ENCODE results near the gene DOHH. TPM values are rescaled to one million over a fixed set of nuclear protein-coding genes. Genes with fewer than 3 reads are reported as not detected.

DOHH gene
- total RNA-seq, 1 donor from 2014 or later = 13.6 TPM

- no peak for ATAC-seq (ENCODE audit: low read depth)
Measured at GRCh38 chr19:3535563-3535965, 35.1 kb upstream of the DOHH start.

GRCh38 chr19:3535235-3535535 lies 34.7 kb upstream of the DOHH start:
- intact Hi-C loops (cut with micrococcal nuclease) = no loop called here
- H3K27ac Mint-ChIP-seq = no peak overlapping the region
- POLR2A ChIA-PET = interaction anchor here (0.5 kb wide), 1 partner anchor 54 kb away, joined by 3 read pairs; no protein-coding TSS in a partner anchor
- TF ChIP-seq CTCF (IDR thresholded peaks at IDR 0.05) = no peak
- CTCF ChIA-PET = no interaction called here
- no peaks in the 10 kb centered on the region for H3K27me3 Mint-ChIP-seq
- ATAC-seq (ENCODE audit: low read depth) (no peak), DNase-seq (no peak)
- no peaks in the 10 kb centered on the region for H3K4me1 Mint-ChIP-seq
- no peak overlapping the region for H3K4me3 Mint-ChIP-seq
- no peaks in the 10 kb centered on the region for H3K9me3 Mint-ChIP-seq
- peaks cover 49% of the 10 kb centered on the region for H3K36me3 Mint-ChIP-seq (ENCODE audit: low read depth)

More at GRCh38 chr19:3535563-3535965, 35.1 kb upstream of the DOHH start:
- no peak overlapping the region for H3K27ac Mint-ChIP-seq
- ChIA-PET CTCF (no interaction called here), POLR2A (no interaction called here)
- H3K9me3 Mint-ChIP-seq = no peaks in the 10 kb centered on the region
- intact Hi-C loops (cut with micrococcal nuclease) = no loop called here
- TF ChIP-seq CTCF (IDR thresholded peaks at IDR 0.05) = no peak
- H3K27me3 Mint-ChIP-seq = no peaks in the 10 kb centered on the region
- DNase-seq = no peak
- peaks cover 49% of the 10 kb centered on the region for H3K36me3 Mint-ChIP-seq (ENCODE audit: low read depth)
- no peak overlapping the region for H3K4me3 Mint-ChIP-seq
- H3K4me1 Mint-ChIP-seq = no peaks in the 10 kb centered on the region

- Mint-ChIP-seq H3K36me3 (ENCODE audit: low read depth) (peaks cover 46% of the 10 kb centered on the region), H3K27me3 (no peaks in the 10 kb centered on the region), H3K4me1 (no peaks in the 10 kb centered on the region), H3K9me3 (no peaks in the 10 kb centered on the region), H3K4me3 (no peak overlapping the region), H3K27ac (no peak overlapping the region)
- DNase-seq (no peak), ATAC-seq (ENCODE audit: low read depth) (no peak)
- ChIA-PET CTCF (no interaction called here), POLR2A (interaction anchor here (0.5 kb wide), 1 partner anchor 54 kb away, joined by 3 read pairs; no protein-coding TSS in a partner anchor)
- intact Hi-C loops (cut with micrococcal nuclease) = no loop called here
- TF ChIP-seq CTCF (IDR thresholded peaks at IDR 0.05) = no peak
Measured at GRCh38 chr19:3534375-3535234, 34.1 kb upstream of the DOHH start.

DNA sequence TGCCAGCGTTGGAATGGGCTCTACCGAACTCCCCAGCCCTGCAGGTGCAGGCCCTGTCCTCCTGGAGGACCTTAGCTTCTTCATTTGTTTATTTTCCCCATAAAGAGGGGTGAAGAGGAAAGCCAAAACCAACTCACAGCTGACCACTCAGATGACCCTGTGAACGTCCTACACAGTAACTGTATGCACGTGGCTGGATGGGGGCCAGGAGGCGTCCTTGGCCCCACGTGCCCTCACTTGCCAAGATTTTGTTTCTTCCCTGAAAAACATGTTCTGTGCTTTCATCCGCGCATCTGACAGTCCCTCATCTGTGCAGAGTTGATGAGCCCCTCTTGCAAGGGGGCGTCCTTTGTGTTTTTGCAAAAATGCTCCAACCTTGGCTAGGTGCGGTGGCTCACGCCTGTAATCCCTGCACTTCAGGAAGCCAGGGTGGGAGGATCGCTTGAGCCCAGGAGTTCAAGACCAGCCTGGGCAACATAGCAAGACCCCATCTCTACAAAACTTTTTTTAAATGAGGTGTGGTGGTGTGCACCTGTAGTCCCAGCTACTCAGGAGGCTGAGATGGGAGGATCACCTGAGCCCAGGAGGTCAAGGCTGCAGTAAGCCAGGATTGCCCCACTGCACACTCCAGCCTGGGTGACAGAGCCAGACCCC lies 33.2 kb upstream of the DOHH start:
- Mint-ChIP-seq H3K4me1 (no peaks in the 10 kb centered on the region), H3K36me3 (ENCODE audit: low read depth) (peaks cover 43% of the 10 kb centered on the region), H3K27ac (no peak overlapping the region), H3K27me3 (no peaks in the 10 kb centered on the region), H3K9me3 (no peaks in the 10 kb centered on the region), H3K4me3 (no peak overlapping the region)
- ChIA-PET POLR2A (no interaction called here), CTCF (no interaction called here)
- ATAC-seq (ENCODE audit: low read depth) (no peak), DNase-seq (no peak)
- intact Hi-C loops (cut with micrococcal nuclease) = no loop called here
- no peak for TF ChIP-seq CTCF (IDR thresholded peaks at IDR 0.05)

DNA sequence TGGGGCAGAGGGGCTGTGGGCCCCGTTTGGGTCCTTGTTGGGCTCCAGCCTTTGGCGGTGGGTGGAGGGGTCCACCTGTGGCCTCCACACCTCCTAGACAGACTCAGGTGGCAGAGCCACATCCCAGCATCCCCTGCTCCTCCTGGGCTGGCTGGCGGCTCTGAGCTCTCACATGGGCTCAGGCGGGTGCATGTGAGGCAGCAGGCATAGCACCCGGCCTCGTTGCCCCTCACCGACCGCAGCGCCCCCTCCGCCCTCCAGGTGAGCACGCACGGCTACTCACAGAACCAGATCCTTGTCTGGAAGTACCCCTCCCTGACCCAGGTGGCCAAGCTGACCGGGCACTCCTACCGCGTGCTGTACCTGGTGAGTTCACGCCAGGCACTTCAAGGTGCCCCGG lies 32.6 kb upstream of the DOHH start:
- no peaks in the 10 kb centered on the region for H3K9me3 Mint-ChIP-seq
- H3K27me3 Mint-ChIP-seq = no peaks in the 10 kb centered on the region
- CTCF ChIA-PET = no interaction called here
- intact Hi-C loops (cut with micrococcal nuclease) = no loop called here
- DNase-seq (no peak), ATAC-seq (ENCODE audit: low read depth) (no peak)
- H3K4me3 Mint-ChIP-seq = no peak overlapping the region
- H3K27ac Mint-ChIP-seq = no peak overlapping the region
- TF ChIP-seq CTCF (IDR thresholded peaks at IDR 0.05) = no peak
- POLR2A ChIA-PET = no interaction called here
- peaks cover 37% of the 10 kb centered on the region for H3K36me3 Mint-ChIP-seq (ENCODE audit: low read depth)
- H3K4me1 Mint-ChIP-seq = no peaks in the 10 kb centered on the region
